RPMI8226 (cell line): ENCODE data around the gene AMFR.
A peak's percentile ranks its signal among the peaks of the same experiment; 100 is the strongest.

Experiments used
- DNase-seq: peaks from one replicate; pipeline ENCODE4 v3.0.0-alpha.2; 2015

Gene AMFR

DNA sequence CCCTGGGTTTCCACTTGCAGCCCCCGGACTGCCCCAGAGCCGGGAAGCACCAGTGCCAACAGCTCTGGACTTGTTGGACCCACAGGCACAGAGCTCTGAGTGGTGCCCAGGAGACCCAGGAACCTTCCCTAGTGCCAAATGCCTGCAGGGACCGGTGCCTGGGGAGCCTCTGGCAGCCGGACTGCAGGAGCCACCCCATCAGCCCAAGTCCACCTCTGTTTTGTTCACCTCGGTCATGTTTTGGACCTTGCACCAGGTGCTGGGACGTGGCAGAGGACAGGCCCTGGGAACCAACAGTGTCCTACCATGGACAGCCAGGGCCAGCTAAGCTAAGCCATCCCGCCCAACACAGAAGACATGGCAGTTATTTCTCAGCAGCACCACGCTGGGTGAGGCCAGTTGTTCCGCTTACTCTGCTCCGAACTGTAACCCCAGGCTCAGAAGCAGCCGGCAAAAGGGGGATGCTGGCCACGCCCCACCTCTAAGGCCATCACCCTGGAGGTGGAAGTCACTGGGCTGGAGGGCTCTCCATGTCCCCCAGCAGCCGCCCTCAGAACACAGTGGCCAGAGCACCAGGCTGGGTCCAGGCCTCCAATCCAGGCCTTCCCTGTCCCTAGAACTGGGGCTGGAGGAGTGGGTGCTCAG, 79.8 kb downstream of the AMFR start:
- DNase-seq, result no peak

DNA sequence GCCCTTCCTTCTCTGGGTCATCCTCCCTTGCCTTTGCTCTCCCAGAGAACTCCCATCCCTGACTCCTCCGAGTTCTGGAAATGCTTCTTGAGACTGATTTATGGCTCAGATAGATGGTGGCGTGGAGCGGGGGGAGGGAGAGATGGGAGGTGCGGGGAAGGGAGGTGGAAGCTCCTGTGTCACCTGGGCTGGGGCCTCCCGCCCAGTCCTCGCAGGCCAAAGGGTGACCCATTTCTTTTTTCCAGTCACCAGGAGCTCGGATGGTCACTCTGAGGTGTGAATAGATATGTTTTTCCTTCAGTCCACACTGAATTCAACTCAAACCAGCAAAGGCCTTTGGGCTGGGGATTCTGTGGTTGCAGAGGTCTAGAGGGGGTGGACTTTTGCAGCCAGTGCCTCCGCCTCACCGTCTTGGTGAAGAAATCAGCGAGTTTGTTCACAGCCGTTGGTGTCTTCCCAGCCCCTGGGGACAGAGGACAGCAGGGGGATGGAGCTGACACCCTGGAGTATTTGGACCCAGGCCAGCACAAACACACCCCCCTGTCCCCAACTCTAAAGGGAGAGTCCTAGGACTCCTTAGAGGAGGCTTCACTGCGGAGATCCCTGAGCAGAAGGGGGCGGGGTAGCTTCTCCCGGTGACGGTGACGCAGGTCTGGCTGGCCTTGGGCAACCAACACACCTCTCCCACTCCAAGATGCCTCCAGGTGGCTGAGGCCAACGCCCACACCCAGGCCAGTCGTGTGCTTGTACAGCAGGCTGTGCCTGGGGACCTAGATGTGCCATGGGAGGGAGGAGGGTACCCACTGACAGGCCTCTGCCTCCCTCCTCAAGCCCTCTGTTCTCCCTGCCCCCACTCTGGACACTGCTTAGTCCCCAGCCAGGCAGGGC, 80.6 kb downstream of the AMFR start:
- peak; percentile 37 for DNase-seq

DNA sequence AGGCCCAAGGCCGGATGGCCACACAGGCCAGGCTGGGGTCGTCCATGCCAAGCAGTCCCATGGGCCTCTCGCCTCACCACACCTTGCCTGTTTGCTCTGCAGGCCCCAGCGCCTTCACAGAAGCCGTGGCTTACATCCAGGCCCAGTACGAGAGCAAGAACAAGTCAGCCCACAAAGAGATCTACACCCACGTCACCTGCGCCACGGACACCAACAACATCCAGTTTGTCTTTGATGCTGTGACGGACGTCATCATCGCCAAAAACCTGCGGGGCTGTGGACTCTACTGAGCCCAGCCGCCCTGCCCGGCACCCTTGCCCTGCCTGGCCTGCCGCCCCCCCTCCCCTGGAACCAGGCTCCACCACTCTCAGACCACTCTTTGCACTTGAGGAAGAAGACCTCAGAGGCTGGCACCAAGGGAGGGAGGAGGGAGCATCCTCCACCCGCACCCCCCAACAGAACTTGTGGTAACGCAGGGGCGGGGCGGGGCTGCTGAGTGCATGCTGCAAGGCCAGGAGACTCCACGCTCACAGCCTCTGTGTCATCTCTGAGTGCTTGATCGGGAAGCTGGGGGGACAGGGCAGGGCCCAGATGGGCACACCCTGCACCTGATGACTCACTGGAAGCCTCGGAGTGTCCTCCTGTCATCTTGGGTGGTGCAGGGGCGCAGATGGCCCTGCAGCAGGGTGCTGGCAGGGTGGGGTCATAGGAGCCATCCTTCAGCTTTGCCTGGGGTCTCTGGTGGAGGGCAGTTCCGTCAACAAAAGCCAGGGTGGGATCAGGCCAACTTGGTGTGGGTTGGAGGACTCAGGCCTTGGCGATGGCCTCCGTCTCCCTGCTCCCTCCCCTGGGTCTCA, 81.5 kb downstream of the AMFR start:
- DNase-seq, result no peak

DNA sequence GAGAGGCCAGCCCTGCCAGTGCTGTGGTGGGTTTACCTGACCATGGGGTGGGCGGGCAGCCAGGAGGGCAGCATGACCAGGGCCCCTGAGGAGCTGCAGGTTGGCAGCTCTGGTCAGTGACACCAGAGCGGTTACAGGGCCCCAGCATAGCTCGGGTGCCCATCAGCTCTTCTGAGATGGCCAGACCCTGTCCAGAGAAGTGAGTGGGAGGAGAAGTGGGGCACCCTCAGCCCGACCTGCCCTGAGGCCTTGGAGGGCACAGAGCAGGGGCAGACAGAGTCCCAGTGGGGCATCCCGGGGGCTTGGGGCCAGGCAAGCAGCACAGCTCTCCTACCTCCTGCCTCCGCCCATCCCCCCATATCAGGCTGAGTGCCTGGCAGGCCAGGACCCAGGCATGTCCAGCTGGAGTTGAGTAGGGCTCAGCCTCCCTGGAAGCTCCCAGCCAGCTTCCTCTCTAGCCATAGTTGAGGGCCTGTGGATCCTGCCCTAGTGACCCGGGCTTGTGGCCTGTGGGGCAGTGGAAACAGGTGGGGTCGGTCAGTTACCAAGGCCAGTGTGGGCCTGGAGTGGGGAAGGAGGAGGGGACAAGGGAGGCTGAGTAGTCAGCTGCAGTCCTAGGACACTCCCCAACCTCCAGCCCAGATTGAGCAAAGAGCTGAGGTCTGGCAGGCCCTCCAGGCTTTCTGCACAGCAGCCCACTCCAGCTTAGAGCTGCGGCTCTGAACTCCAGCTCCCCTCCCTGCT, 83.5 kb downstream of the AMFR start:
- DNase-seq, result no peak

DNA sequence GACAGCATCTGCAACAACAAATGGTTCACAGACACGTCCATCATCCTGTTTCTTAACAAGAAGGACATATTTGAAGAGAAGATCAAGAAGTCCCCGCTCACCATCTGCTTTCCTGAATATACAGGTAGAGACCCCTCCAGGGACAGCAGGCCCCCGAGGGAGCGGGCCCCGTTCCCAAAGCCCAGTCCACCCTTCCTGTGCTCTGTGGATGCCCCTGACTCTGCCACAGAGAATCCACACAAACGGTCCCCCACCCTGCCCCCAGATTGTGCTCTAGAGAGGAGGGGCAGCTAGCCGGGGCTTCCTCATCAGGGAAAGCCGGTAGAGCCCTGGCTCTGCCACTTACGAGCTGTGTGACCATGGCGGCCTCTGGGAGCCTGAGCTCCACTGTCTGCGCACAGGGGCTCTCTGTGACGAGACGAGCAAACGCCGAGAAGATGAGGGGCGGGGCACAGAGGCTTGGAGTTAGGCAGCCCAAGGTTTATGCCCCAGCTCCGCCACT, 84.4 kb downstream of the AMFR start:
- DNase-seq, result no peak

DNA sequence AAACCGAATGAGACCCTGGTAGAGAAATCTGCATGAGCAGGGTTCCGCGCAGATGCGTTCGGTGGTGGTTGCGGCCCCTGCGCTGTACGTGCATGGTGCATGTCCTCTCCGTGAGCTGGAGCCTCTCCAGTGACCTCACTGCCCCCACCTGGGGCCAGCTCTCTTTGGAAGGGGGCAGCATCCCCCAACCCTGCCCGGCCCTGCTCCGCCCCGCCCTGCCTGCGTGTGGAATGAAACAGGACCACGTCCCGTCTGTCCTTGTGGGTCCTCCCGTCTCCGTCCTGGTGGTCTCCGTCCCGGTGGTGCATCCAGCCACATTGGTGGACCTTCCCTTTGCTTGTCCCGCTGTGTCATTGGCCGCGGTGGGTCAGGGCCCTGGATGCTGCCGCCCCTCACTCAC, 84.9 kb downstream of the AMFR start:
- no peak for DNase-seq

DNA sequence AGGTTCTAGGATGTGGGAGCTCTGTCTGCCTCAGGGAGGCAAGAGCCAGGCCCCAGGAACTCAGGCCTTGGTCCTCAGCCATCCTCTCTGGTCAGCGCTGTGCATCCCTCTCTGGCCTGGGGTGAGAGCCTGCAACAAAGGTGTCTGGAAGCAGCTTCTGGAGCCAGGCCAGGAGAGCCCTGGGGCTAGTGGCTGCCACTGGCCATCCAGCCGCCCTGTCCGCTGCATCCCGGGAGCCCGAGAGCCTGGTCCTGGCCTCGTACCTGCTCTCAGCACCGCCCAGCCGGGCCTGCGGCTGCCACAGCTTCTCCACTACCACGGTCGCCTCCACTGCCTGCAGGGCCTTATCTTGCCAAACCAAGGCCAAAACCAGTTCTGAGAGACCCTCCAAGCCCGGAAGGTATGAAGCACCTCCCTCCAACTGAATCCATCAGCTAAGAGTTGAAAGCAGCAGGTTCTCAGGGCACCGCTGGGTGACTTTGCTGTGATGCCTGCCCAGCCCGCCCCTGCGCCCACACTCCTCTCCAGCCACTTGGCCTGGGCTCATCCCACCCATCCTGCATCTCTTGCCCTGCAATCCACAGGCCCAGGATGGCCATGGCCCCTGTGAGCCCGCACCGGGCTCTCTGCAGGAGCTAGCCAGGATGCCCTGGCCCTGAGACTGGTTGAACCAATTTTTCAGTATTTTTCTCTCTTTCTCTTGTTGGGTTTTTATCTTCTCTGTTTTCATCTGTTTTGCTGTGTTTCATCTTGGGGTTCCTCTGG, 85.7 kb downstream of the AMFR start:
- no peak for DNase-seq

DNA sequence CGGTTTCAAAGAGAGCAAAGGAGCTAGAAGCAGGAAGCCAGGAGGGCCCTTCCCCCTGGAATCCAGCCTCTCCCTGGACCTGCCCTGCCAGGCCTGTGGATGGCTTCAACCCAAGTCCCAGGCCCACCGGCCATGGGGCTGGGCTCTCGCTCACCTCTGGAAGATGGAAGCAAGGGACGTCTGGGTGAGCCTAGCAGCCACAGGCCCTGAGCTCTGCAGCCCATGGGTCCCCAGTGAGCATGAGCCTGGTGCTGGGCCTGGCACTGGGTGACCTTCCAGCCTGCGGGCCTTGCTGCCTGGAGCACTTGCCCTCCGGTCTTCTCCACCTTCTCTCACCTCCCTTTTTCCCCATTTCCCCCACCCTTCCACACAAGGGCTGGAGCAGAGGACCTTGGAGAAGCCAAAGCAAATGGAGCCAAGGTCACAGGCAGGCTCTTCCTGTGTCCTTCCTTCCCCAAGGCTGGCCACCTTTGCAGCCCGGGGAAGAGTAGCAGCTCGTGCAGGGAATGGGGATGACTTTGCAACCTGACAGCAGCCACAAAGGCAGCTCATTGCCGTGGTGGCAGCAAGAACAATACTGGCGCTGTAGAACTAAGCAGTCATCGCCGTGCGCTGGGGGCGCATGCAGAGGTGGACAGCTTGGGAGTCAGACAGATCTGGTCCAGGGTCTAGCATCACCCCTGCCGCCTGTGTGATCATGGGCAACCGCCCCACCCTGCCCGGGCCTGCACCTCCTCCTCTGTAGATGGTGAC, 86.6 kb downstream of the AMFR start:
- no peak for DNase-seq

DNA sequence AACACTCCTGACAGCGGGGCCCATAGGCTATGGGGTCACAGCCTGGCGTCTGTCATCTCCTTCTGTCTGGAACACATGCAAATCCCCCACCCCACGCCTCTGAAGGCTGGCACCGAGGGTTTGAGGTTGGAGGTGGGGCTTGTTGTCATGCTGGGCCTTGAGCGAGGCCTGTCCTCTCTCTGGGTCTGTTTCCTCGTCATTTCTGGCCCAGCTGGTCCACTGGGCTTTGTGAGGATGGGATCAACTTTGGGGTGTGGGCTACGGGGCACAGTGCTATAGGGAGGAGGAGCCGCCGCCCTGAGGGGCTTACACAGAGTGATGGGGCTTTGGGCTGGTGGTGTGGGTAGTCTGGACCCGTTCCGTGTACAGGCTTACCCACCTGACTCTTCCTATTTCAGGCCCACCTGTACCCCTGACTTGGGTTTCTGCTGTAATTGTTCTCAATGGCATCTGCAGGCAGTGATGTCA, 87.5 kb downstream of the AMFR start:
- DNase-seq, result no peak

DNA sequence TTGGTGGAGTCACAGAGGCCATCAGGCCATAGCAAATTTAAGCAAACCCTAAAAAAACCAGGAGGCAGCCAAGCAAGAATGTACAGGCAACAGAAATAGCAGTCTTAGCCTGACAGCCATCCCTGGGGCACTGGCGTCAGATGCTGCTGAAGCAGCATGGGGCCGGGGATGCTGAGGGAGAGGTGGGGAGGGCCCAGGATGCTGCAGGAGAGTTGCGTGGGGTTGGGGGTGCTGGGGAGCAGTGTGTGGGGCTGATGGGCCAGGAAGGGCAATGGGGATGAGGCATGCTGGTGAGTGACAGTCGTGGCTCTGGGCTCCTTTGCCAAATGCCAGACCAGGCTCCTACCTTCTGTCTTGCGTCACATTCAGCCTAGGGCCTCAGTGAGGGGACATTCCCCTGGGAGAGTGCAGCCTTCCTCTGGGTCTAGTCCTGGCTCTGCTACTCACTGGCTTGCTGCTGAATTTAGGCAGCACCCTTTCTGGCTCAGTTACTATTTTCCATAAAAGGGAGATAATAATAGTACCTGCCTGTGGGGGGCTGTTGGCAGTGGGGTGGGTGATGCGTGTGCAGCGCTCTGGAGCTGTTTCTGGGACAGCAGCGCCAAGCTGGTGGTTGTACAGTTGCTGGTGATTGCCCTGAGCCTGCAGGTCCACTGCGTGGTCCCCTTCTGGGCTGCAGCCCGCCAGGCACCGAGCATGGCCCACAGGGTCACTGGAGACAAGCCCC, 88.1 kb downstream of the AMFR start:
- no peak for DNase-seq

DNA sequence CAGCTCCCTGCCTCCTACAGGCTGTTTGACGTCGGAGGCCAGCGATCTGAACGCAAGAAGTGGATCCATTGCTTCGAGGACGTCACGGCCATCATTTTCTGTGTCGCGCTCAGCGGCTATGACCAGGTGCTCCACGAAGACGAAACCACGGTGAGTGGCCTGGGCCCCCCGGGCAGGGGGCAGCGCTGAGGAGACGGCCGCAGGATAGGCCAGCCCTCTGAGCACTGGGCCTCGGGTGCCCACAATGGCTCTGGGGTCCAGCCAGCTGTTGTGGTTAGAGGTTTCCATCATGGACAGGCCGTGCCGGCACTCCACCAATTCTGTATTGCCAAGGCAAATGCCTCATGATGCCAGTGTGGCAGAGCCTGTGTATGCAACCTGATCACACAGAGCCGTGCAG, 88.6 kb downstream of the AMFR start:
- no peak for DNase-seq

DNA sequence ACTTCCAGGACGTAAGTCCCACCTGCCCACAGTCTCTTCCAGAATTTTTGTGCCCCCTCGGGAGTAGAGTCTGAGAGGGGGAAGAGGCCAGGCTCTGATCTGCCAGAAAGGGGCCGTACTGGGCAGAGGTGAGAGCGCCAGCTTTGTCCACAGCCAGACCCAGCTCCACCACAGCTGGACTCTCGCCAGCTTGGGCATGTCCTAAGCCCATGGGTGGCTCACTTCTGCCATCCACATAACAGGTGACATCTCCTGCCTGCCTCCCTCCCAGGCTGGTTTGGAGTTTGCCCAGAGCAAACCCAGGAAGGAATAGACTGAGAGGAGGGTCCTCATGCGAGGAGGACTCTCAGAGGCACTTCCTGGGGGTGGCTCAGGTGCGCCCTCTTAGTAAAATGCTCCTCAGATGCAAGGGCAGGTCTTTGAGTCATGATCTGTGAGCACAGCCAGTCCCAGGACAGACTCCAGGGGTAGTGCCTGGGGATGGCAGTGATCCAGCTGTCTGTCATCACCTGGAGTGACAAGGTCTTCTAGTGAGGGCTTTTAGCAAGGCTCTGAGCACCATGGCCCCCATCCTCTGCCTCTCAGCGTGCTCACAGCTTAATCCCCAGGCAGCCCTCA, 89.2 kb downstream of the AMFR start:
- peak; percentile 31 for DNase-seq

DNA sequence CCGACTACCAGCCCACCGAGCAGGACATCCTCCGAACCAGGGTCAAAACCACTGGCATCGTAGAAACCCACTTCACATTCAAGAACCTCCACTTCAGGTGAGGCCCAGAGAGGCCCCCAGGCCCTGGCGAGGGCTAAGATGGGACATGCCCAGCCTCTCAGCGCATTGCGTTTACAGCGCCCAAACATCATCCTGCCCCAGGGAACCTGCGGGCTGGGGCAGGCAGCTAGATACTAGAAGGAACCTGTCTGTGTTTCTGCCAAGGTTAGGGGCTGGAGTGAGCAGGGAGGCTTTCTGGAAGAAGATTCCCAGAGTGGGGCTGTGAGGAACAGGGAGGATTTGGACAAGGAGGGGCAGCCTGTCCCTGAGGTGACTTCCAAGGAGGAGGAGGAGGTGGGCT, 90.6 kb downstream of the AMFR start:
- DNase-seq, result no peak

DNA sequence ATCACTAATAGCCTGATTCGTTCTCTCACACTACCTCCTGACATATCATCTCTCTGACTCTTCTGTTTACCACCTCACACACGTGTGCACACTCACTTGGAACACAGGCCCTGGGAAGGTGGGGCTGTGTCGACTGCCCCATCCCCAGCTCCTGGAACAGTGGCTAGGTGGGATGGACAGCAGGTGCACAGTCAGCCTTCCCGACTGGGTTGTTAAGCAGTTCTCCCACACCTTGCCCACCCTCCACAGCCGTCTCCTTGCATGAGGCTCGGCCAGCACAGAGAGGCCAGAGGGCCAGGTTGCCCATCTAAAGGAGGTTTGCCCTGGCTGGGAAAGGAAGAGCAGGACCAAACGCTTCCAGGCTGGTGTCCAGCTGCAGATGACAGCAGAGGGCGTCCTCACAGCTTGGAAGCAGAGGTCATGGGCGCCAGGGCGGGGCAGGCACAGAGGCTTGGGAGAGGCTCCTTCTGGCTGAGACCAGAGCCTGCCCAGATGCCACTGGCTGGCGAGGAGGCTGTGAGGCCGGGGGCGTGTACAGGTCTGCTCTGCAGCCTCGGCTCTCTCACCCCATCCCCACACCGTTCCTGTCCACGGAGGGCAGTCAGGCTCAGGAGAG, 92.8 kb downstream of the AMFR start:
- DNase-seq, result peak; percentile 76

DNA sequence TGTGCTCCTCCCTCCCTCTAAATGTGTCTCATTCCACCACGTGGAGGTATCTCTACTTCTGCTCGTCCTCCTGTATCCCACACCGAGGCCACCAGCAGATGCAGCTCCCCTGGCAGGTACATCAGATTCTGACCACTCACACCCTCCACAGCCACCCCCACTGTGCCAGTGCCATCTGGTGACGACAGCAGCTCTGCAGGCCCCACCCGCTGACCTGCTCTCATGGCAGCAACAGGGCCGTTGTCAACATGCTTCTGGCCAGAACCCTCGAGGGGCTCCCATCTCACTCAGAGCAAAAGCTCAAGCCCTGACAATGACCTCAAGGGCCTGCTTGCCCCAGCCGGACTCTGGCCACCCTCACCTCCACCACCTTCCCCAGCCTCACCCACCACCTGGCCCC, 93.4 kb downstream of the AMFR start:
- DNase-seq, result no peak

DNA sequence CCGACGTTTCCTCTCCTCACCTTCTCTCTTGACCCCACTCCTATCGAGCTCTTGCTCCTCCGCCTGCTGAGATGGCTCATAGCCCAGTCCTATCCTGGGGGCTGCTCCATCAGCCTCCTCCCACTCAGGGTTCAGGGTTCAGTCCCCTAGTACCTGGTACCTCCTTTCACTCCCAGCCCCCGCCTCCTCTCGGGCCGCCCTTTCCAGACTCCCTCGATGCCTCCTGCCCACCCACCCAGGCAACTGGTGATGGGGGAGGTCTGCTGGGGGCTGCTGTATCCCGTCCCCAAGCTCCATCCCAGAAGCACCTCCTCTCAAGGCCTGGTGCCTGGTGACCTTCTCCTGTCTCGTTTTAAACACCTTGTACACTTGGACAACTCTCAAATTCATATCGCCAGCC, 93.9 kb downstream of the AMFR start:
- no peak for DNase-seq

DNA sequence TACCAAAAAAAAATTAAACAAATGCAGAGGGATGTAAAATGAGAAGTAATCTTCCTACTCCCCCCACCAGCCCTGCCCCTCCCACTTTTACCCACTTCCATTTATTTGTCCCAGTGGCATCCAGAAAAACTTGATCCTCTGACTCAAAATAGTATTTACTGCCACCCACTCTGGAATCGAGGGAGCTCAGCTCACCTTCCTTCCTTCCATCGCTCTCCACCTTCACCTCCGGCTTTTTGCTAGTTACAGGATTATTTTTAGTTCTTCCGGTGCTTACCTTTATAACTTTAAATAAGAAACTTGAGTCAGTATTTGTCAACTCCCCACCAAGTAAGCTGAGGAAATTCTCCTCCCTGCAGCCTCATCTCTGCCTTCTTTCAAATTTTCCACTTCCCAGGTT, 94.9 kb downstream of the AMFR start:
- no peak for DNase-seq

DNA sequence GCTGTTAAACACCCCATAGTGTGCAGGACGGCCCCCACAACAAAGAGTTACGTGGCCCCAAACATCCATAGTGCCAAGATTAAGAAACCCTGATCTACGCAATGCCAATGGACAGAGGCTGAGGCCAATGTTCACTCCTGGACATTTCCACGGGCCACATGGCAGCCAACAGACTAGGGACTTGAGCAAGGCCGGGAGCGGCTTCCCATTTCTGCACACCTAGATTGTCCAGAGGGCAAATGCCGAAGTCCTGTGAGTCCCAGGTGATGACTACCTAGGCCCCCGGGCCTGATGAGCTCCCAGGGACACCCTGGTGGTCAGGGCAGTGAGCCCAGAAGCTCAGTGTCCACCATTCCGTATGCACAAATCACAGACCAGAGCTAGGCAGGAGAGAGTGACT, 95.5 kb downstream of the AMFR start:
- no peak for DNase-seq

DNA sequence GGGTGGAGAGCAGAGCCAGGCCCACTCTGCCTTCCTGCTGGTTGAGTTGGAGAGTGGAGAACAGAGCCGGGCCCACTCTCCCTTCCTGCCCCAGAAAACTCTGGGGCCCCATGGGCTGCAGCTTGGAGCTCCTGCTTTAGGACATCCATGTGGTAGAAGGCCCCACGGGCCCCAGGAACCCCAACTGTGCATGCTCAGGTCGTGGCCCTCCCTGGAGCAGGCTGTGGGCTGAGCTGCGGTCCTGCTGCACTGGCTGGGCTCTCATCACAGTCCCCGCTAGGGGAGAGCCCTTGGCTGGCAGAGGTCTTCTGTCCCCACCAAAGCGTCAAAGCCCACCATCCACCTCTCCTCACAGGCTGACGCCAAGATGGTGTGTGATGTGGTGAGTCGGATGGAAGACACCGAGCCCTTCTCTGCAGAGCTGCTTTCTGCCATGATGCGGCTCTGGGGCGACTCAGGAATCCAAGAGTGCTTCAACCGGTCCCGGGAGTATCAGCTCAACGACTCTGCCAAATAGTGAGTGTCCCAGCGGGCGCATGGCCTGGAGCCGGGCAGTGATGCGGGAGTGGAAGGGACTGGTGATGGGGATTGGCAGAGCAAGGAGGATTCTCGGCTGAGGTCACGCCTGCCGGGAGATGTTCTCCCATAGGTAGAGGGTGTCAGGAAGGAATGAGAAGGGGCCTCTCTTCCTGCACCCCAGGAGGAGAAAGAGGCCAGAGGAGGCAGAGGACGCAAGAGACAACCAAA, 96.9 kb downstream of the AMFR start:
- no peak for DNase-seq
